Measurements from ENCODE around the gene L3MBTL1.

- TF ChIP-seq CTCF (conservative IDR thresholded peaks at IDR 0.05 in 1 of 2, IDR thresholded peaks at IDR 0.05 in 1 of 2; ENCODE audit: low read depth in 1 of 2, low read length in 2 of 2) (no peak), EZH2 (IDR thresholded peaks at IDR 0.05; ENCODE audit: low read length, missing control alignments) (no peak)
These were observed 34.7 kb downstream of the L3MBTL1 start for GRCh38 chr20:43542161-43542560.

Data from fibroblast of lung (primary cell).